ENCODE results near the gene PFDN4.

PFDN4 gene

GRCh38 chr20:54188132-54188849 lies 19.6 kb upstream of the PFDN4 start:
- Histone ChIP-seq H3K9ac (ENCODE audit: low read length) (no peak overlapping the region), H2BK12ac (ENCODE audit: low read length in 2 of 2) (no peak overlapping the region), H3K27ac (ENCODE audit: low read length, poor library complexity, severe bottlenecking) (no peak overlapping the region), H3K18ac (ENCODE audit: low read depth in 1 of 2, low read length in 2 of 2) (no peak overlapping the region), H3K4ac (ENCODE audit: low read depth in 1 of 2, low read length in 2 of 2) (no peak overlapping the region), H4K91ac (ENCODE audit: low read length) (no peak overlapping the region), H2BK15ac (ENCODE audit: low read depth, poor library complexity, severe bottlenecking) (no peak overlapping the region), H2BK120ac (ENCODE audit: low read depth, low read length) (no peak overlapping the region), H3K4me3 (ENCODE audit: insufficient read depth in 1 of 2, low read depth in 1 of 2, low read length in 2 of 2) (no peak overlapping the region), H3K23ac (ENCODE audit: low read length in 2 of 2) (no peak overlapping the region), H3K9me3 (ENCODE audit: control insufficient read depth, low read length) (no peaks in the 10 kb centered on the region), H3K27me3 (ENCODE audit: control insufficient read depth in 1 of 2, insufficient read depth in 1 of 2, low read length in 2 of 2) (peaks cover 12 to 30% of the 10 kb centered on the region in 2 experiments), H4K8ac (ENCODE audit: low read length) (no peak overlapping the region), H2BK5ac (ENCODE audit: low read depth, low read length, poor library complexity, severe bottlenecking) (no peak overlapping the region), H3K79me1 (replicated peaks; ENCODE audit: low read length, poor library complexity, severe bottlenecking) (no peaks in the 10 kb centered on the region), H3K14ac (ENCODE audit: low read length in 2 of 2) (no peak overlapping the region), H3K36me3 (ENCODE audit: control insufficient read depth in 1 of 2, insufficient read depth in 2 of 2, low read depth in 1 of 2, low read length in 2 of 2) (no peaks in the 10 kb centered on the region), H3K4me1 (ENCODE audit: control insufficient read depth, insufficient read depth, low read depth, low read length) (no peaks in the 10 kb centered on the region), H2AFZ (ENCODE audit: low read depth, low read length) (no peak overlapping the region), H3K4me2 (ENCODE audit: low read length, poor library complexity, severe bottlenecking) (no peak overlapping the region), H2AK5ac (ENCODE audit: low read length, severe bottlenecking) (no peak overlapping the region)
- WGBS = 88% methylated on average over 10 of the region's 11 CpGs
- no peak for DNase-seq

GRCh38 chr20:54189630-54190029 lies 18.3 kb upstream of the PFDN4 start:
- DNase-seq = no peak
- H3K4me2 ChIP-seq (ENCODE audit: low read length, poor library complexity, severe bottlenecking) = no peak overlapping the region
- no peak overlapping the region for H4K8ac ChIP-seq (ENCODE audit: low read length)
- no peak overlapping the region for H2BK15ac ChIP-seq (ENCODE audit: low read depth, poor library complexity, severe bottlenecking)
- no peak overlapping the region for H3K14ac ChIP-seq (ENCODE audit: low read length in 2 of 2)
- no peak overlapping the region for H3K4ac ChIP-seq (ENCODE audit: low read depth in 1 of 2, low read length in 2 of 2)
- peaks cover 12 to 24% of the 10 kb centered on the region in 2 experiments for H3K27me3 ChIP-seq (ENCODE audit: control insufficient read depth in 1 of 2, insufficient read depth in 1 of 2, low read length in 2 of 2)
- WGBS = 0% methylated on average over 1 of the region's 2 CpGs
- no peak overlapping the region for H2BK120ac ChIP-seq (ENCODE audit: low read depth, low read length)
- H3K4me1 ChIP-seq (ENCODE audit: control insufficient read depth, insufficient read depth, low read depth, low read length) = peaks cover 2% of the 10 kb centered on the region
- H3K9ac ChIP-seq (ENCODE audit: low read length) = no peak overlapping the region
- H2BK12ac ChIP-seq (ENCODE audit: low read length in 2 of 2) = no peak overlapping the region
- H3K4me3 ChIP-seq (ENCODE audit: insufficient read depth in 1 of 2, low read depth in 1 of 2, low read length in 2 of 2) = no peak overlapping the region
- no peak overlapping the region for H2AFZ ChIP-seq (ENCODE audit: low read depth, low read length)
- no peak overlapping the region for H3K27ac ChIP-seq (ENCODE audit: low read length, poor library complexity, severe bottlenecking)
- H3K36me3 ChIP-seq (ENCODE audit: control insufficient read depth in 1 of 2, insufficient read depth in 2 of 2, low read depth in 1 of 2, low read length in 2 of 2) = no peaks in the 10 kb centered on the region
- H2BK5ac ChIP-seq (ENCODE audit: low read depth, low read length, poor library complexity, severe bottlenecking) = no peak overlapping the region
- H3K79me1 ChIP-seq (replicated peaks; ENCODE audit: low read length, poor library complexity, severe bottlenecking) = no peaks in the 10 kb centered on the region
- H3K18ac ChIP-seq (ENCODE audit: low read depth in 1 of 2, low read length in 2 of 2) = no peak overlapping the region
- H4K91ac ChIP-seq (ENCODE audit: low read length) = no peak overlapping the region
- H2AK5ac ChIP-seq (ENCODE audit: low read length, severe bottlenecking) = no peak overlapping the region
- H3K23ac ChIP-seq (ENCODE audit: low read length in 2 of 2) = no peak overlapping the region
- no peaks in the 10 kb centered on the region for H3K9me3 ChIP-seq (ENCODE audit: control insufficient read depth, low read length)

GRCh38 chr20:54190217-54190616 lies 17.7 kb upstream of the PFDN4 start:
- Histone ChIP-seq H2BK5ac (ENCODE audit: low read depth, low read length, poor library complexity, severe bottlenecking) (no peak overlapping the region), H3K9me3 (ENCODE audit: control insufficient read depth, low read length) (no peaks in the 10 kb centered on the region), H3K4me2 (ENCODE audit: low read length, poor library complexity, severe bottlenecking) (no peak overlapping the region), H3K27ac (ENCODE audit: low read length, poor library complexity, severe bottlenecking) (no peak overlapping the region), H3K9ac (ENCODE audit: low read length) (no peak overlapping the region), H3K4me3 (ENCODE audit: insufficient read depth in 1 of 2, low read depth in 1 of 2, low read length in 2 of 2) (no peak overlapping the region), H3K18ac (ENCODE audit: low read depth in 1 of 2, low read length in 2 of 2) (no peak overlapping the region), H2AK5ac (ENCODE audit: low read length, severe bottlenecking) (no peak overlapping the region), H2BK15ac (ENCODE audit: low read depth, poor library complexity, severe bottlenecking) (no peak overlapping the region), H2BK12ac (ENCODE audit: low read length in 2 of 2) (no peak overlapping the region), H2BK120ac (ENCODE audit: low read depth, low read length) (no peak overlapping the region), H3K36me3 (ENCODE audit: control insufficient read depth in 1 of 2, insufficient read depth in 2 of 2, low read depth in 1 of 2, low read length in 2 of 2) (no peaks in the 10 kb centered on the region), H2AFZ (ENCODE audit: low read depth, low read length) (no peak overlapping the region), H4K91ac (ENCODE audit: low read length) (no peak overlapping the region), H3K23ac (ENCODE audit: low read length in 2 of 2) (no peak overlapping the region), H3K4me1 (ENCODE audit: control insufficient read depth, insufficient read depth, low read depth, low read length) (peaks cover 2% of the 10 kb centered on the region), H3K79me1 (replicated peaks; ENCODE audit: low read length, poor library complexity, severe bottlenecking) (no peaks in the 10 kb centered on the region), H4K8ac (ENCODE audit: low read length) (no peak overlapping the region), H3K14ac (ENCODE audit: low read length in 2 of 2) (no peak overlapping the region), H3K4ac (ENCODE audit: low read depth in 1 of 2, low read length in 2 of 2) (no peak overlapping the region), H3K27me3 (ENCODE audit: control insufficient read depth in 1 of 2, insufficient read depth in 1 of 2, low read length in 2 of 2) (peaks cover 8 to 18% of the 10 kb centered on the region in 2 experiments)
- no peak for DNase-seq
- WGBS = 83% methylated on average over 2 of the region's 2 CpGs

- Histone ChIP-seq H3K4ac (ENCODE audit: low read depth in 1 of 2, low read length in 2 of 2) (no peak overlapping the region), H3K27ac (ENCODE audit: low read length, poor library complexity, severe bottlenecking) (no peak overlapping the region), H4K91ac (ENCODE audit: low read length) (no peak overlapping the region), H4K8ac (ENCODE audit: low read length) (no peak overlapping the region), H3K4me3 (ENCODE audit: insufficient read depth in 1 of 2, low read depth in 1 of 2, low read length in 2 of 2) (no peak overlapping the region), H3K4me2 (ENCODE audit: low read length, poor library complexity, severe bottlenecking) (no peak overlapping the region), H2BK120ac (ENCODE audit: low read depth, low read length) (no peak overlapping the region), H3K4me1 (ENCODE audit: control insufficient read depth, insufficient read depth, low read depth, low read length) (peaks cover 2% of the 10 kb centered on the region), H2BK15ac (ENCODE audit: low read depth, poor library complexity, severe bottlenecking) (no peak overlapping the region), H3K36me3 (ENCODE audit: control insufficient read depth in 1 of 2, insufficient read depth in 2 of 2, low read depth in 1 of 2, low read length in 2 of 2) (no peaks in the 10 kb centered on the region), H2AK5ac (ENCODE audit: low read length, severe bottlenecking) (no peak overlapping the region), H3K9ac (ENCODE audit: low read length) (no peak overlapping the region), H3K14ac (ENCODE audit: low read length in 2 of 2) (no peak overlapping the region), H2BK5ac (ENCODE audit: low read depth, low read length, poor library complexity, severe bottlenecking) (no peak overlapping the region), H3K27me3 (ENCODE audit: control insufficient read depth in 1 of 2, insufficient read depth in 1 of 2, low read length in 2 of 2) (peaks cover 0 to 3% of the 10 kb centered on the region in 2 experiments), H3K79me1 (replicated peaks; ENCODE audit: low read length, poor library complexity, severe bottlenecking) (no peaks in the 10 kb centered on the region), H2AFZ (ENCODE audit: low read depth, low read length) (no peak overlapping the region), H2BK12ac (ENCODE audit: low read length in 2 of 2) (no peak overlapping the region), H3K9me3 (ENCODE audit: control insufficient read depth, low read length) (no peaks in the 10 kb centered on the region), H3K23ac (ENCODE audit: low read length in 2 of 2) (no peak overlapping the region), H3K18ac (ENCODE audit: low read depth in 1 of 2, low read length in 2 of 2) (no peak overlapping the region)
- 63% methylated on average over 3 of the region's 5 CpGs for WGBS
- DNase-seq = no peak
These were observed 14.1 kb upstream of the PFDN4 start for GRCh38 chr20:54193817-54194216.

Data from mesenchymal stem cell (in vitro differentiated cells and primary cell).